Astrocyte (in vitro differentiated cells and primary cell): ENCODE results near the gene PLAC8.

Source experiments
- EZH2 ChIP-seq: IDR thresholded peaks from 2 replicates; pipeline ENCODE4 v1.6.1; 2012; ENCODE audit warnings: mild to moderate bottlenecking, low read length, inconsistent platforms; ENCODE audit not compliant: insufficient read depth
- TF ChIP-seq, protein P1 (sequence below): IDR thresholded peaks from 2 replicates; pipeline ENCODE4 v1.5.1; 2011; ENCODE audit warnings: low read depth, mild to moderate bottlenecking, inconsistent platforms, low read length, moderate library complexity; ENCODE audit not compliant: insufficient read depth

DNA sequence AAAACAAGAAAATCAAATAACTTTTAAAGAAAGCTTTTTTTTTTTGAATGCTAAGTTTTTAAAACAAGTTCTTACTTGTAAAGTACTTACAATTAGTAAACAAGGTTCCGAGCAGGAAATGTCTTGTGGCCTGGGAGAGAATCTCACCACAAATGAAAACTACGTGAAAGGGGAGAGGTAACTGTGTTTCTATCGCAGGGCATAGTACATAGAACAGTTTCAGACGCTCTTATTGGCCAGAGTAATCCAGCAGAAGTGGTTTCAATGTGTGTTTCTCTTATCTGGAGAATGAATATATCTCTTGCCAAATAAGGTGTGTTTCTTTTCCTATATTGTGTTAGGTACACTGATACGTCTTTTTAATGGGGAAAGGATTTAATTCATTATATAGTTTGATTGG lies at the start of gene PLAC8:
- TF ChIP-seq, protein P1, sequence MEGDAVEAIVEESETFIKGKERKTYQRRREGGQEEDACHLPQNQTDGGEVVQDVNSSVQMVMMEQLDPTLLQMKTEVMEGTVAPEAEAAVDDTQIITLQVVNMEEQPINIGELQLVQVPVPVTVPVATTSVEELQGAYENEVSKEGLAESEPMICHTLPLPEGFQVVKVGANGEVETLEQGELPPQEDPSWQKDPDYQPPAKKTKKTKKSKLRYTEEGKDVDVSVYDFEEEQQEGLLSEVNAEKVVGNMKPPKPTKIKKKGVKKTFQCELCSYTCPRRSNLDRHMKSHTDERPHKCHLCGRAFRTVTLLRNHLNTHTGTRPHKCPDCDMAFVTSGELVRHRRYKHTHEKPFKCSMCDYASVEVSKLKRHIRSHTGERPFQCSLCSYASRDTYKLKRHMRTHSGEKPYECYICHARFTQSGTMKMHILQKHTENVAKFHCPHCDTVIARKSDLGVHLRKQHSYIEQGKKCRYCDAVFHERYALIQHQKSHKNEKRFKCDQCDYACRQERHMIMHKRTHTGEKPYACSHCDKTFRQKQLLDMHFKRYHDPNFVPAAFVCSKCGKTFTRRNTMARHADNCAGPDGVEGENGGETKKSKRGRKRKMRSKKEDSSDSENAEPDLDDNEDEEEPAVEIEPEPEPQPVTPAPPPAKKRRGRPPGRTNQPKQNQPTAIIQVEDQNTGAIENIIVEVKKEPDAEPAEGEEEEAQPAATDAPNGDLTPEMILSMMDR: no peak
- no peak for TF ChIP-seq EZH2
